Activated T-helper 2 cell treated with anti-CD3 and anti-CD28 coated beads, Interferon-gamma antibody, Interleukin-2, Interleukin-4, amounts not matched to agents 10 μg/mL and 5 μg/mL and 100 μg/mL, durations not matched to agents 14 hours and 24 hours and 36 hours (primary cell): ENCODE data around the gene B4GALNT3. TPM values are rescaled to one million over a fixed set of nuclear protein-coding genes. Genes with fewer than 3 reads are reported as not detected.

ENCODE experiments used
- DNase-seq: peaks from one replicate; pipeline ENCODE4 v3.0.0; 2021; ENCODE audit warnings: low spot score
- H3K27ac Mint-ChIP-seq: one replicate; pipeline ENCODE4 v1.8.0; 2021; ENCODE audit warnings: mixed read lengths
- H3K27me3 Mint-ChIP-seq: one replicate; pipeline ENCODE4 v1.8.0; 2021; ENCODE audit warnings: low read depth, mixed read lengths
- H3K36me3 Mint-ChIP-seq: one replicate; pipeline ENCODE4 v1.8.0; 2021; ENCODE audit warnings: low read depth, mixed read lengths
- H3K4me1 Mint-ChIP-seq: one replicate; pipeline ENCODE4 v1.8.0; 2021; ENCODE audit warnings: low read depth, mixed read lengths
- H3K4me3 Mint-ChIP-seq: one replicate; pipeline ENCODE4 v1.8.0; 2021; ENCODE audit warnings: low read depth, mild to moderate bottlenecking, moderate library complexity, mixed read lengths
- H3K9me3 Mint-ChIP-seq: one replicate; pipeline ENCODE4 v1.8.0; 2021; ENCODE audit warnings: mixed read lengths
- intact Hi-C: fragments of 100-400 bp; cut with micrococcal nuclease; formaldehyde crosslinking; loops from one replicate; pipeline ENCODE4 v1.15.1; 2023
- total RNA-seq: library from RNA; stranded (reverse); gene quantifications from 2 replicates; pipeline ENCODE4 v1.2.3, GENCODE V29; 2022

B4GALNT3 gene
- total RNA-seq, 1 donor from 2014 or later = 6.9 TPM

GRCh38 chr12:524167-524951 is 64.6 kb downstream of the B4GALNT3 start:
- Mint-ChIP-seq H3K4me3 (no peak overlapping the region), H3K4me1 (no peaks in the 10 kb centered on the region), H3K27me3 (peaks cover 8% of the 10 kb centered on the region), H3K27ac (no peak overlapping the region), H3K9me3 (no peaks in the 10 kb centered on the region), H3K36me3 (no peaks in the 10 kb centered on the region)
- intact Hi-C loops = no loop called here
- no peak for DNase-seq

DNA sequence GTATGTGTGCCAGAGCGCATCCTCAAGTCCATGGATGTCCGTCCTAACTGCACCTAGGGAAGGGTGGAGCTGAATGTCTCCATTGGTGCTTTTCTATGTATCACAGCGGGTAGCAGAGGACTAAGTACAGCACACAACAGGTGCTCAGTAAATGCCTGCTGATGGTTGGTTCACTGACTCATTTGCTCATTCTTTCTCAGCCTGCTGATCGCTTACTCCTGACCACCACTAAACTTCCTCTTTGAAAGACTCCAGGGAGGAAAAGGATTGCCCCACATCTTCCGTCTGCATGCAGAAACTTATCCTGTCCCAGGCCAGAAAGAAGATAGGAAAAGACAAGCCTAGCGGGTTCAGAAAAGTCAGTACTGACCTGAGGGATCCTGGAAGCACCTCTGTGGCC is 66.3 kb downstream of the B4GALNT3 start:
- Mint-ChIP-seq H3K27me3 (peaks cover 1% of the 10 kb centered on the region), H3K9me3 (no peaks in the 10 kb centered on the region), H3K36me3 (no peaks in the 10 kb centered on the region), H3K27ac (no peak overlapping the region), H3K4me3 (no peak overlapping the region), H3K4me1 (no peaks in the 10 kb centered on the region)
- no peak for DNase-seq
- intact Hi-C loops = no loop called here

GRCh38 chr12:527241-527640 is 67.5 kb downstream of the B4GALNT3 start:
- intact Hi-C loops = no loop called here

DNA sequence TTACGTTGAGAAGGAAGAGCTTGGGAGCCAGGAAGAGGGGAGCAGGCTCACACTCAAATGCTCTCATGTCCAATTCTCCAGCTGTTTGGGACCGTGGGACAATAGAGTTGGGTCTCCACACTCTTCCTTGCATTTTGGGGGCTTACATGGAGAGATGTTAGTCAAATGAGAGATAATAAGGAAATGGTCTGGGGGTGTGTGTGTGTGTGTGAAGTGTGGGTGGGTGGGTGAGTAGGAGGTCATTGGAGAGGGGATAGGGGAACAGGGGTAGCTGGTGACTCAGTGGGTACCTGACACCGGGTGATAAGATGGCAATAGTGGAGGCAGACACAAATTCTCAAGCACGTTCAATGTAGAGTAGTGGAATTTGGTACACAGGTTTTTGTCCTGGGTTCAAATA is 68.0 kb downstream of the B4GALNT3 start:
- no peaks in the 10 kb centered on the region for H3K36me3 Mint-ChIP-seq
- intact Hi-C loops = no loop called here
- H3K27ac Mint-ChIP-seq = no peak overlapping the region
- no peaks in the 10 kb centered on the region for H3K9me3 Mint-ChIP-seq
- no peaks in the 10 kb centered on the region for H3K4me1 Mint-ChIP-seq
- DNase-seq = no peak
- H3K4me3 Mint-ChIP-seq = no peak overlapping the region
- peaks cover 1% of the 10 kb centered on the region for H3K27me3 Mint-ChIP-seq

More at GRCh38 chr12:527241-527640, 67.5 kb downstream of the B4GALNT3 start:
- no peak overlapping the region for H3K27ac Mint-ChIP-seq
- H3K27me3 Mint-ChIP-seq = peaks cover 1% of the 10 kb centered on the region
- H3K4me3 Mint-ChIP-seq = no peak overlapping the region
- no peaks in the 10 kb centered on the region for H3K9me3 Mint-ChIP-seq
- no peaks in the 10 kb centered on the region for H3K4me1 Mint-ChIP-seq
- no peaks in the 10 kb centered on the region for H3K36me3 Mint-ChIP-seq
- DNase-seq = no peak

GRCh38 chr12:530308-530707 is 70.6 kb downstream of the B4GALNT3 start:
- Mint-ChIP-seq H3K27me3 (peaks cover 1% of the 10 kb centered on the region), H3K27ac (no peak overlapping the region), H3K9me3 (no peaks in the 10 kb centered on the region), H3K4me3 (no peak overlapping the region), H3K4me1 (no peaks in the 10 kb centered on the region), H3K36me3 (no peaks in the 10 kb centered on the region)
- DNase-seq = no peak
- intact Hi-C loops = no loop called here

GRCh38 chr12:530821-531220 is 71.1 kb downstream of the B4GALNT3 start:
- Mint-ChIP-seq H3K9me3 (no peaks in the 10 kb centered on the region), H3K4me1 (no peaks in the 10 kb centered on the region), H3K36me3 (no peaks in the 10 kb centered on the region), H3K4me3 (no peak overlapping the region), H3K27me3 (peaks cover 1% of the 10 kb centered on the region), H3K27ac (no peak overlapping the region)
- DNase-seq = no peak
- intact Hi-C loops = no loop called here

GRCh38 chr12:531951-532585 is 72.3 kb downstream of the B4GALNT3 start:
- intact Hi-C loops = no loop called here
- no peaks in the 10 kb centered on the region for H3K36me3 Mint-ChIP-seq
- no peaks in the 10 kb centered on the region for H3K9me3 Mint-ChIP-seq
- H3K27ac Mint-ChIP-seq = no peak overlapping the region
- H3K27me3 Mint-ChIP-seq = peaks cover 2% of the 10 kb centered on the region
- no peak for DNase-seq
- H3K4me3 Mint-ChIP-seq = no peak overlapping the region
- no peaks in the 10 kb centered on the region for H3K4me1 Mint-ChIP-seq

DNA sequence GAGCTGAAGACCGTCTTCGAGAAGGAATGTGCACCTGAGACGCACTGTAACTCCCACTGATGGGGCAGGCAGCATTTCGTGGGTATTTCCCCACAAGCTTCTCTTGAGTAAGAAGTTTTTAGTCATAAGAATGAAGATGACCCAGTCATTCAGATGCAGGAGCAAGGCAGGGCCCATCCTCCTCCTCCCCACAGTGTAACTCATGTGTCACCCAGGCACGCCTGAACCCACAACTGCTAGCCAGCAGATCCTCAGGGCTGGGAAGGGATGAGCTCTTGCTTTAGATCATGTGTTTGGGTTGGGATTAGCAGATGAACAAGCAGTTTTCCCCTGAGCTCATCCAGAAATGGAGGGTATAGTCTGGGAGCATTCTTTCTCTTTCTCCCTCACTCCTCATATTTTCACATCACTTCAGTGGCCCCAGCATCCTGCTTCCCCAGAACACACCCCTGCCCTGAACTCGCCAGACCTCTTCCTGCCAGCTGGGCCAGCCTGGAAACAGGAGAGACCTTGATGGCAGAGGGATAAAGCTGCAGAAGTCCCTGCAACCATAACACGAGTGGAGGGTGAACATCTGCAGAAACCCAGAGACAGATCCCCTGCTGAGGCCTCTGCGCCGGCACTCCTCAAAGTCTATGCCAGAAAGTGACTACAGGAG is 73.3 kb downstream of the B4GALNT3 start:
- H3K36me3 Mint-ChIP-seq = no peaks in the 10 kb centered on the region
- DNase-seq = no peak
- no peak overlapping the region for H3K4me3 Mint-ChIP-seq
- peaks cover 2% of the 10 kb centered on the region for H3K27me3 Mint-ChIP-seq
- no peak overlapping the region for H3K27ac Mint-ChIP-seq
- H3K4me1 Mint-ChIP-seq = no peaks in the 10 kb centered on the region
- intact Hi-C loops = no loop called here
- no peaks in the 10 kb centered on the region for H3K9me3 Mint-ChIP-seq

- Mint-ChIP-seq H3K27ac (no peak overlapping the region), H3K36me3 (no peaks in the 10 kb centered on the region), H3K4me1 (no peaks in the 10 kb centered on the region), H3K4me3 (no peak overlapping the region), H3K9me3 (no peaks in the 10 kb centered on the region), H3K27me3 (peaks cover 2% of the 10 kb centered on the region)
- intact Hi-C loops = no loop called here
- DNase-seq = no peak
Measured at GRCh38 chr12:533718-534117, 74.0 kb downstream of the B4GALNT3 start.

- DNase-seq = no peak
Measured at GRCh38 chr12:534216-534615, 74.5 kb downstream of the B4GALNT3 start.

DNA sequence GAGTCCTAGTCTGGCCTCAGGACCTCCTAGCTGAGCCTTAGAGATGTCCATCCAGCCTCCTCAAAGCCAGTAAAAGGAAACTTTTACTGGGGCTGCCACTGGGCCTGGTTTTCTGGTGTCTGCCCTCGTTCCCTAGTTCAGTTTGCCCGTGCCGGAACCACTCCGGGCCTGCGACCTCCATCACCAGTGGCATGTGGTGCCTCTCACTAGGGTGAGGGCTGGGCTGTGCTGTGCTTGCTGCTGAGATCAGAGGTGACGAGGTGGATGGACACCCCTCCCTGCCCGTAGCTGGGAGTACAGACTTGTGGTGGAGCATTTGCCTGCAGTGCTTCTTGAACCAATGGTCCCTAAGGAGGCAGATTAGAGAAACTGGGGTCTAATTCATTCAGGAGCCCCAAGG is 75.7 kb downstream of the B4GALNT3 start:
- Mint-ChIP-seq H3K27me3 (peaks cover 2% of the 10 kb centered on the region), H3K4me3 (no peak overlapping the region), H3K9me3 (no peaks in the 10 kb centered on the region), H3K4me1 (peaks cover 6% of the 10 kb centered on the region), H3K27ac (no peak overlapping the region), H3K36me3 (no peaks in the 10 kb centered on the region)
- intact Hi-C loops = no loop called here
- no peak for DNase-seq

More at GRCh38 chr12:534216-534615, 74.5 kb downstream of the B4GALNT3 start:
- intact Hi-C loops = no loop called here
- no peaks in the 10 kb centered on the region for H3K9me3 Mint-ChIP-seq
- H3K27me3 Mint-ChIP-seq = peaks cover 2% of the 10 kb centered on the region
- H3K27ac Mint-ChIP-seq = no peak overlapping the region
- H3K4me1 Mint-ChIP-seq = peaks cover 3% of the 10 kb centered on the region
- H3K36me3 Mint-ChIP-seq = no peaks in the 10 kb centered on the region
- H3K4me3 Mint-ChIP-seq = no peak overlapping the region

- H3K27ac Mint-ChIP-seq = no peak overlapping the region
- no peak for DNase-seq
- H3K36me3 Mint-ChIP-seq = no peaks in the 10 kb centered on the region
- intact Hi-C loops = no loop called here
- H3K4me1 Mint-ChIP-seq = peaks cover 6% of the 10 kb centered on the region
- H3K4me3 Mint-ChIP-seq = no peak overlapping the region
- no peaks in the 10 kb centered on the region for H3K9me3 Mint-ChIP-seq
- H3K27me3 Mint-ChIP-seq = peaks cover 2% of the 10 kb centered on the region
Measured at GRCh38 chr12:536751-537245, 77.1 kb downstream of the B4GALNT3 start.

- intact Hi-C loops = no loop called here
- H3K4me1 Mint-ChIP-seq = peaks cover 6% of the 10 kb centered on the region
- H3K4me3 Mint-ChIP-seq = no peak overlapping the region
- H3K36me3 Mint-ChIP-seq = no peaks in the 10 kb centered on the region
- no peak for DNase-seq
- H3K27me3 Mint-ChIP-seq = peaks cover 2% of the 10 kb centered on the region
- H3K9me3 Mint-ChIP-seq = no peaks in the 10 kb centered on the region
- H3K27ac Mint-ChIP-seq = no peak overlapping the region
Measured at GRCh38 chr12:537772-538171, 78.0 kb downstream of the B4GALNT3 start.
